HepG2 (cell line): ENCODE measurements around the gene OTUD1. TPM values are rescaled to one million over a fixed set of nuclear protein-coding genes. Genes with fewer than 3 reads are reported as not detected.
A peak's percentile ranks its signal among the peaks of the same experiment; 100 is the strongest.

Source experiments
- EED ChIP-seq: sonication (generic); formaldehyde crosslinking; IDR thresholded peaks from 2 replicates; pipeline ENCODE4 v1.5.0; 2020; ENCODE audit warnings: mild to moderate bottlenecking, missing genetic modification reagents
- HOXD1 ChIP-seq: sonication (generic); formaldehyde crosslinking; IDR thresholded peaks from 2 replicates; pipeline ENCODE4 v1.5.0; 2020; ENCODE audit warnings: missing genetic modification reagents
- MED8 ChIP-seq: sonication (generic); formaldehyde crosslinking; IDR thresholded peaks from 2 replicates; pipeline ENCODE4 v1.8.1; 2023; ENCODE audit warnings: mild to moderate bottlenecking, missing genetic modification reagents; ENCODE audit not compliant: insufficient replicate concordance
- SETDB1 ChIP-seq: sonication (generic); formaldehyde crosslinking; IDR thresholded peaks from 2 replicates; pipeline ENCODE4 v1.5.1; 2020; ENCODE audit warnings: missing genetic modification reagents, mild to moderate bottlenecking, borderline replicate concordance
- ZBTB40 ChIP-seq, 2 experiments: fragments of 450-650 bp in 1 of 2; sonication (generic) in 1 of 2; formaldehyde crosslinking in 1 of 2; IDR thresholded peaks; 2 replicates each; pipeline versions ENCODE4 v1.6.1 to v1.8.0; 2016 to 2022; ENCODE audit warnings: antibody characterized with exemption in 1 of 2, mild to moderate bottlenecking in 1 of 2, missing genetic modification reagents in 1 of 2
- ZFX ChIP-seq: sonication (generic); formaldehyde crosslinking; IDR thresholded peaks from 2 replicates; pipeline ENCODE4 v1.4.0; 2020; ENCODE audit warnings: mild to moderate bottlenecking, low read depth, missing genetic modification reagents, moderate library complexity
- ZNF407 ChIP-seq: sonication (generic); formaldehyde crosslinking; IDR thresholded peaks from one replicate; pipeline ENCODE4 v1.5.1; 2020; ENCODE audit warnings: mild to moderate bottlenecking, missing genetic modification reagents; ENCODE audit errors: not compliant biosample characterization
- ZNF703 ChIP-seq: sonication (generic); formaldehyde crosslinking; IDR thresholded peaks from 2 replicates; pipeline ENCODE4 v1.5.1; 2020; ENCODE audit warnings: missing genetic modification reagents, mild to moderate bottlenecking, moderate library complexity, borderline replicate concordance
- ZNF891 ChIP-seq: sonication (generic); formaldehyde crosslinking; IDR thresholded peaks from 2 replicates; pipeline ENCODE4 v1.5.0; 2020; ENCODE audit warnings: mild to moderate bottlenecking, missing genetic modification reagents
- polyA plus RNA-seq, 8 experiments: library from polyadenylated mRNA; depleted of rRNA in 3 of 8; stranded (reverse) in 7 of 8; unstranded in 1 of 8; fragments of >200 nt; fragmentation: Illumina TruSeq in 4 of 8; extraction: Trizol in 4 of 8; gene quantifications; 2 replicates each; pipeline versions ENCODE4 v1.2.1 to v1.2.3, GENCODE V29; 2011 to 2016; ENCODE audit warnings: low read depth in 4 of 8, missing spikeins in 1 of 8, mixed read lengths in 1 of 8; ENCODE audit not compliant: insufficient read depth in 1 of 8
- total RNA-seq, 5 experiments: library from RNA; depleted of rRNA; stranded (reverse); fragments of >200 nt; fragmentation: Illumina TruSeq; extraction: Trizol; gene quantifications; 2 replicates each; pipeline ENCODE4 v1.2.3, GENCODE V29; 2016; ENCODE audit warnings: low read depth in 1 of 5

The OTUD1 gene
- total and polyA plus RNA-seq, 2 of the 13 experiments (the other 11 are each of a cell fraction or from before 2014, with no cell fraction given) = 1.2 to 1.4 TPM

- TF ChIP-seq SETDB1 (CRISPR knock-in tag) (no peak), ZNF407 (no peak), ZFX (CRISPR knock-in tag) (peak; percentile 67), ZNF703 (CRISPR knock-in tag) (no peak), ZBTB40 (IDR thresholded peaks at IDR 0.05) (no peak), ZBTB40 (CRISPR knock-in tag; IDR thresholded peaks at IDR 0.05) (no peak), MED8 (CRISPR knock-in tag) (no peak), ZNF891 (CRISPR knock-in tag) (no peak), HOXD1 (CRISPR knock-in tag) (no peak), EED (CRISPR knock-in tag) (no peak)
These were observed at the start of gene OTUD1 (continued) for GRCh38 chr10:23438547-23439451.
